Neural progenitor cell (in vitro differentiated cells): Measurements from ENCODE around the gene MVB12B. TPM values are rescaled to one million over a fixed set of nuclear protein-coding genes. Genes with fewer than 3 reads are reported as not detected.
"Not testable (repeated sequence)": the region's sequence is repeated elsewhere in the genome, so short reads cannot be mapped to it uniquely, and the experiment has no call there.

Experiments used
- DNase-seq: peaks from one replicate; pipeline ENCODE4 v3.0.0-alpha.2; 2016; ENCODE audit warnings: low spot score
- H2AFZ ChIP-seq: fragments of 200-600 bp; sonication (generic); replicated peaks from 2 replicates; pipeline ENCODE4 v1.6.1; 2016; ENCODE audit warnings: antibody characterized with exemption
- H3F3A ChIP-seq: fragments of 200-600 bp; sonication (generic); 2 replicates; pipeline ENCODE4 v1.6.1; 2016; ENCODE audit warnings: antibody characterized with exemption, low read depth
- H3K27ac ChIP-seq: fragments of 200-600 bp; sonication (generic); 2 replicates; pipeline ENCODE4 v1.5.1; 2016; ENCODE audit warnings: mild to moderate bottlenecking
- H3K27me3 ChIP-seq: fragments of 200-600 bp; sonication (generic); 2 replicates; pipeline ENCODE4 v1.6.1; 2016; ENCODE audit warnings: mild to moderate bottlenecking, moderate library complexity
- H3K36me3 ChIP-seq: fragments of 200-600 bp; sonication (generic); 2 replicates; pipeline ENCODE4 v1.5.1; 2016
- H3K4me1 ChIP-seq: fragments of 200-600 bp; sonication (generic); 2 replicates; pipeline ENCODE4 v1.6.1; 2016; ENCODE audit warnings: mixed run types
- H3K4me2 ChIP-seq: fragments of 200-600 bp; sonication (generic); 2 replicates; pipeline ENCODE4 v1.6.1; 2016
- H3K4me3 ChIP-seq: fragments of 200-600 bp; sonication (generic); 2 replicates; pipeline ENCODE4 v1.5.1; 2016
- H3K79me2 ChIP-seq: fragments of 200-600 bp; sonication (generic); 2 replicates; pipeline ENCODE4 v1.6.1; 2016; ENCODE audit warnings: low read depth
- H3K9ac ChIP-seq: fragments of 200-600 bp; sonication (generic); 2 replicates; pipeline ENCODE4 v1.6.1; 2016
- H3K9me3 ChIP-seq: fragments of 200-600 bp; sonication (generic); 2 replicates; pipeline ENCODE4 v1.5.1; 2016; ENCODE audit warnings: low read depth
- H4K20me1 ChIP-seq: fragments of 200-600 bp; sonication (generic); 2 replicates; pipeline ENCODE4 v1.6.1; 2016; ENCODE audit warnings: low read depth
- H3K27ac Mint-ChIP-seq: 3 replicates; pipeline ENCODE4 v1.8.0; 2021; ENCODE audit warnings: mixed read lengths
- H3K27me3 Mint-ChIP-seq: 2 replicates; pipeline ENCODE4 v1.8.0; 2022; ENCODE audit warnings: low read depth, mild to moderate bottlenecking, inconsistent platforms, moderate library complexity, mixed read lengths; ENCODE audit not compliant: insufficient read depth
- H3K36me3 Mint-ChIP-seq: 3 replicates; pipeline ENCODE4 v1.8.0; 2021; ENCODE audit warnings: mixed read lengths
- H3K4me1 Mint-ChIP-seq: 3 replicates; pipeline ENCODE4 v1.8.0; 2021; ENCODE audit warnings: mixed read lengths
- H3K4me3 Mint-ChIP-seq: 3 replicates; pipeline ENCODE4 v1.8.0; 2021; ENCODE audit warnings: mild to moderate bottlenecking, moderate library complexity, mixed read lengths
- H3K9me3 Mint-ChIP-seq: 3 replicates; pipeline ENCODE4 v1.8.0; 2020; ENCODE audit warnings: mixed read lengths
- EZH2 ChIP-seq: fragments of 200-600 bp; sonication (generic); IDR thresholded peaks from 2 replicates; pipeline ENCODE4 v1.6.1; 2017; ENCODE audit warnings: antibody characterized with exemption, mild to moderate bottlenecking, moderate library complexity
- EZH2phosphoT487 ChIP-seq: fragments of 200-600 bp; sonication (generic); IDR thresholded peaks from 2 replicates; pipeline ENCODE4 v1.6.1; 2017; ENCODE audit warnings: antibody characterized with exemption
- small RNA-seq: library from RNA; depleted of rRNA; stranded (forward); fragments of <200 nt; gene quantifications from one replicate; pipeline ENCODE3, GENCODE V24; 2015
- total RNA-seq: library from RNA; depleted of rRNA; stranded (reverse); fragments of >200 nt; gene quantifications from 2 replicates; pipeline ENCODE4 v1.2.3, GENCODE V29; 2015; ENCODE audit warnings: low replicate concordance
- TF ChIP-seq, protein P1 (sequence below): fragments of 200-600 bp; sonication (generic); IDR thresholded peaks from 2 replicates; pipeline ENCODE4 v1.5.1; 2017; ENCODE audit warnings: antibody characterized with exemption, mild to moderate bottlenecking

MVB12B gene
- total RNA-seq, 1 donor from 2014 or later: 16.1 TPM

DNA sequence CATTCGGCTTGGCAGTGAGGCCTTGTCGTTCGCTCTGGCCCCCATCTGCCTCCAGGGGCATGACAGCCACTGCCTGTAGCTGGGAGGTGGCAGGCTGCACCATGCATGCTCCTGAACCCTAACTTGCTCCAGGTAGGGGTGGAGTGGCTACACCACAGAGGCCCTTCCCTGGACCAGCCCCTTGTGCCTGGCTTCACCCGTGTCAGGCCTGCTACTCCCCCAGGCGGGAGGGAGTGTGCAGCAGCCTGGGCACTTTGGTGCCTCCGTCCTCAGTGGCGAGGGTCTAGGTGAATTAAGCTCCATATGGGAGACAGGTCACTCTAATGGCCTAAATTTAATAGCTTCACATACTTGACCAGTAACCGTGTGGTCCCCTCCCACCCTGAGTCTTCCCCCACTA lies 227.7 kb downstream of the MVB12B start:
- Histone ChIP-seq H3K9ac (no peak overlapping the region), H3K4me1 (peaks cover 6% of the 10 kb centered on the region), H3K27ac (no peak overlapping the region), H2AFZ (no peak overlapping the region), H3K36me3 (no peaks in the 10 kb centered on the region), H3K9me3 (no peaks in the 10 kb centered on the region), H3K4me3 (no peak overlapping the region), H3F3A (no peaks in the 10 kb centered on the region), H3K4me2 (no peak overlapping the region), H3K79me2 (no peaks in the 10 kb centered on the region), H3K27me3 (peaks cover 11% of the 10 kb centered on the region), H4K20me1 (no peaks in the 10 kb centered on the region)
- TF ChIP-seq EZH2 (no peak), EZH2phosphoT487 (no peak)
- TF ChIP-seq, protein P1, sequence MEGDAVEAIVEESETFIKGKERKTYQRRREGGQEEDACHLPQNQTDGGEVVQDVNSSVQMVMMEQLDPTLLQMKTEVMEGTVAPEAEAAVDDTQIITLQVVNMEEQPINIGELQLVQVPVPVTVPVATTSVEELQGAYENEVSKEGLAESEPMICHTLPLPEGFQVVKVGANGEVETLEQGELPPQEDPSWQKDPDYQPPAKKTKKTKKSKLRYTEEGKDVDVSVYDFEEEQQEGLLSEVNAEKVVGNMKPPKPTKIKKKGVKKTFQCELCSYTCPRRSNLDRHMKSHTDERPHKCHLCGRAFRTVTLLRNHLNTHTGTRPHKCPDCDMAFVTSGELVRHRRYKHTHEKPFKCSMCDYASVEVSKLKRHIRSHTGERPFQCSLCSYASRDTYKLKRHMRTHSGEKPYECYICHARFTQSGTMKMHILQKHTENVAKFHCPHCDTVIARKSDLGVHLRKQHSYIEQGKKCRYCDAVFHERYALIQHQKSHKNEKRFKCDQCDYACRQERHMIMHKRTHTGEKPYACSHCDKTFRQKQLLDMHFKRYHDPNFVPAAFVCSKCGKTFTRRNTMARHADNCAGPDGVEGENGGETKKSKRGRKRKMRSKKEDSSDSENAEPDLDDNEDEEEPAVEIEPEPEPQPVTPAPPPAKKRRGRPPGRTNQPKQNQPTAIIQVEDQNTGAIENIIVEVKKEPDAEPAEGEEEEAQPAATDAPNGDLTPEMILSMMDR: no peak
- H3K4me1 Mint-ChIP-seq: peaks cover 24% of the 10 kb centered on the region
- H3K4me3 Mint-ChIP-seq: no peak overlapping the region
- H3K36me3 Mint-ChIP-seq: no peaks in the 10 kb centered on the region
- no peaks in the 10 kb centered on the region for H3K9me3 Mint-ChIP-seq
- peaks cover 6% of the 10 kb centered on the region for H3K27me3 Mint-ChIP-seq
- no peak overlapping the region for H3K27ac Mint-ChIP-seq
- DNase-seq: no peak

DNA sequence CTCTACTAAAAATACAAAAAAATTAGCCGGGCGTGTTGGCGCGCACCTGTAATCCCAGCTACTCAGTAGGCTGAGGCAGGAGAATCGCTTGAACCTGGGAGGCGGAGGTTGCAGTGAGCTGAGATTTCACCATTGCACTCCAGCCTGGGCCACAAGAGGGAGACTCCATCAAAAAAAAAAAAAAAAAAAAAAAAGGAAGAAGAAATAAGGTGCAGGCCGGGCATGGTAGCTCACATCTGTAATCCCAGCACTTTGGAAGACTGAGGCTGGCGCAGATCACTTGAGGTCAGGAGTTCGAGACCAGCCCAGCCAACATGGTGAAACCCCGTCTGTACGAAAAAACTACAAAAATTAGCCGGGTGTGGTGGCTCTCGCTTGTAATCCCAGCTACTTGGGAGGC lies 228.8 kb downstream of the MVB12B start:
- not testable (repeated sequence) for DNase-seq, H3K36me3 ChIP-seq, H4K20me1 ChIP-seq, H3K4me3 Mint-ChIP-seq, H3K9me3 ChIP-seq, H3K36me3 Mint-ChIP-seq, H3K27ac Mint-ChIP-seq, H3K4me3 ChIP-seq, H3K4me2 ChIP-seq, H3K9me3 Mint-ChIP-seq, H3K27ac ChIP-seq, H3F3A ChIP-seq, H2AFZ ChIP-seq, H3K27me3 Mint-ChIP-seq, H3K9ac ChIP-seq, H3K4me1 ChIP-seq, H3K79me2 ChIP-seq
- TF ChIP-seq, protein P1: peak; percentile 28
- peaks cover 15% of the 10 kb centered on the region for H3K4me1 Mint-ChIP-seq
- H3K27me3 ChIP-seq: peaks cover 20% of the 10 kb centered on the region

Small RNAs within 50 kb of the gene (small RNA-seq; reads per million reads assigned to genes)
- 3.6 reads per million, percentile 92 among the genes with 10 or more reads in this experiment for gene RF00108
